SU-DHL-6 (cell line): ENCODE data around the gene YIPF3.

Experiments used
- H2AFZ ChIP-seq: fragments of 200-600 bp; sonication (generic); 2 replicates; pipeline ENCODE4 v1.6.1; 2014; ENCODE audit warnings: low read depth, mild to moderate bottlenecking, moderate library complexity, mixed read lengths, antibody characterized with exemption, low read length; ENCODE audit not compliant: severe bottlenecking
- H3F3A ChIP-seq: fragments of 200-600 bp; shearing (Covaris generic); 2 replicates; pipeline ENCODE4 v1.6.0; 2016; ENCODE audit warnings: antibody characterized with exemption, mild to moderate bottlenecking; ENCODE audit not compliant: insufficient read depth
- H3K27ac ChIP-seq: fragments of 200-600 bp; sonication (generic); 2 replicates; pipeline ENCODE4 v1.5.1; 2016; ENCODE audit warnings: low read depth, mild to moderate bottlenecking, low read length, moderate library complexity, mixed read lengths
- H3K27me3 ChIP-seq: fragments of 200-600 bp; sonication (generic), shearing (Covaris generic); 2 replicates; pipeline ENCODE4 v1.6.0; 2014; ENCODE audit warnings: mild to moderate bottlenecking, low read length
- H3K36me3 ChIP-seq: fragments of 200-600 bp; sonication (generic); 2 replicates; pipeline ENCODE4 v1.6.1; 2014; ENCODE audit warnings: mild to moderate bottlenecking, low read length, mixed read lengths
- H3K4me2 ChIP-seq: fragments of 300-600, 200-600 bp; shearing (Covaris generic), sonication (generic); 2 replicates; pipeline ENCODE4 v1.6.0; 2014; ENCODE audit warnings: low read length, low read depth, mild to moderate bottlenecking; ENCODE audit not compliant: poor library complexity, severe bottlenecking
- H3K4me3 ChIP-seq: fragments of 200-600 bp; sonication (generic); 2 replicates; pipeline ENCODE4 v1.5.1; 2014; ENCODE audit warnings: antibody characterized with exemption, low read length, mild to moderate bottlenecking, mixed read lengths; ENCODE audit not compliant: insufficient read depth, poor library complexity, severe bottlenecking
- H3K79me2 ChIP-seq: fragments of 200-600 bp; sonication (generic); 2 replicates; pipeline ENCODE4 v1.6.1; 2014; ENCODE audit warnings: mild to moderate bottlenecking, low read length, moderate library complexity; ENCODE audit not compliant: insufficient read depth
- H3K9ac ChIP-seq: fragments of 200-600 bp; sonication (generic); 2 replicates; pipeline ENCODE4 v1.7.0; 2014; ENCODE audit warnings: mild to moderate bottlenecking, low read length
- H3K9me2 ChIP-seq: fragments of 200-600 bp; sonication (generic); replicated peaks from 2 replicates; pipeline ENCODE4 v1.6.1; 2014; ENCODE audit warnings: low read length; ENCODE audit not compliant: insufficient read depth
- H3K9me3 ChIP-seq: fragments of 200-600 bp; sonication (generic); 2 replicates; pipeline ENCODE4 v1.6.1; 2014; ENCODE audit warnings: low read length, mixed read lengths; ENCODE audit not compliant: insufficient read depth
- H4K20me1 ChIP-seq: fragments of 200-600 bp; sonication (generic); 2 replicates; pipeline ENCODE4 v1.6.1; 2014; ENCODE audit warnings: low read depth, mild to moderate bottlenecking, antibody characterized with exemption, low read length, moderate library complexity, mixed read lengths
- CTCF ChIP-seq: fragments of 200-600 bp; sonication (generic); IDR thresholded peaks from one replicate; pipeline ENCODE4 v1.5.1; 2017; ENCODE audit warnings: antibody characterized with exemption, mild to moderate bottlenecking, low read length, moderate library complexity; ENCODE audit not compliant: insufficient read depth, poor library complexity, severe bottlenecking
- EZH2phosphoT487 ChIP-seq: fragments of 200-600 bp; sonication (generic), shearing (Covaris generic); conservative IDR thresholded peaks from 2 replicates; pipeline ENCODE4 v1.6.1; 2018; ENCODE audit warnings: mild to moderate bottlenecking, antibody characterized with exemption, low read length, moderate library complexity, mixed read lengths

YIPF3 gene

GRCh38 chr6:43464337-43464736 is 52.4 kb downstream of the YIPF3 start:
- no peaks in the 10 kb centered on the region for H3K9me3 ChIP-seq
- H3K4me3 ChIP-seq = no peak overlapping the region
- peaks cover 5% of the 10 kb centered on the region; the same call in 1 of the 2 replicates for H3F3A ChIP-seq
- no peaks in the 10 kb centered on the region for H3K27me3 ChIP-seq
- no peaks in the 10 kb centered on the region for H4K20me1 ChIP-seq
- TF ChIP-seq EZH2phosphoT487 (no peak), CTCF (no peak)
- no peak overlapping the region for H3K4me2 ChIP-seq
- H3K79me2 ChIP-seq = no peaks in the 10 kb centered on the region
- no peaks in the 10 kb centered on the region for H3K36me3 ChIP-seq
- H3K27ac ChIP-seq = no peak overlapping the region
- no peak overlapping the region for H3K9ac ChIP-seq
- H2AFZ ChIP-seq = no peak overlapping the region
- H3K9me2 ChIP-seq = no peaks in the 10 kb centered on the region

- H4K20me1 ChIP-seq = no peaks in the 10 kb centered on the region
- H3K27ac ChIP-seq = no peak overlapping the region
- no peak overlapping the region for H3K4me2 ChIP-seq
- H3K4me3 ChIP-seq = no peak overlapping the region
- H3K36me3 ChIP-seq = no peaks in the 10 kb centered on the region
- TF ChIP-seq CTCF = no peak
- TF ChIP-seq EZH2phosphoT487 = no peak
- peaks cover 10% of the 10 kb centered on the region; the same call in 1 of the 2 replicates for H3F3A ChIP-seq
- no peaks in the 10 kb centered on the region for H3K79me2 ChIP-seq
- H2AFZ ChIP-seq = no peak overlapping the region
- no peaks in the 10 kb centered on the region for H3K9me2 ChIP-seq
- no peak overlapping the region for H3K9ac ChIP-seq
- H3K9me3 ChIP-seq = no peaks in the 10 kb centered on the region
- no peaks in the 10 kb centered on the region for H3K27me3 ChIP-seq
Measured at GRCh38 chr6:43461936-43462335, 54.8 kb downstream of the YIPF3 start.
